ENCODE data around the gene BPTF. TPM values are rescaled to one million over a fixed set of nuclear protein-coding genes. Genes with fewer than 3 reads are reported as not detected.

Gene BPTF
- total and polyA plus RNA-seq, 2 of the 13 experiments (the other 11 are each of a cell fraction or from before 2014, with no cell fraction given) = 43.5 to 66.1 TPM

DNA sequence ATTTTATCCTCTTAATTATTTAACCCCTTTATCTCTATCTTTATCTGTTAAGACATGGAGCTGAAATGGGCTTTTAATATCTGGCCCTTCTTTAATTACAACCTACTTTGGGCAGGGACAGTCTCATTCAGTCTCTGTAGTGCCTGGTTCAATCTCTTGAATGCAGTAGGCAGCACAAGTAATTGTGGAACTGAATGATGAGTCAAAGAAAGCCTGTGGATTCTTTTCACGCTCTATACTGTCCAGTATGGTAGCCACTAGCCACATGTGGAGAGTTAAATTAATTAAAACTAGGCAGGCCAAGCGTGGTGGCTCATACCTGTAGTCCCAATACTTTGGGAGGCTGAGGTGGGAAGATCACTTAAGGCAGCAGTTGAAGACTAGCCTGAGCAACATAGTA is 9.3 kb downstream of the BPTF start:
- ChIA-PET CTCF (ENCODE audit: low intra/inter-chr PET ratio, low total read pairs) (no interaction called here), POLR2A (no interaction called here)
- Histone ChIP-seq H3K36me3 (replicated peaks in 1 of 2; ENCODE audit: control insufficient read depth in 1 of 2, insufficient read depth in 2 of 2, low read length in 2 of 2) (no peaks in the 10 kb centered on the region; a peak in 2 of 5 replicates), H3K27ac (ENCODE audit: extremely low read length, insufficient read depth, low read length) (no peak overlapping the region), H3K4me2 (ENCODE audit: low read depth, low read length) (no peak overlapping the region), H2AFZ (ENCODE audit: low read length) (no peak overlapping the region), H3K9me3 (ENCODE audit: low read length) (no peaks in the 10 kb centered on the region), H3K4me3 (replicated peaks in 1 of 3; ENCODE audit: insufficient read depth in 1 of 3, low read depth in 2 of 3, low read length in 3 of 3) (no peak overlapping the region), H4K20me1 (ENCODE audit: insufficient read depth, low read length) (peaks cover 50% of the 10 kb centered on the region), H3K9ac (ENCODE audit: insufficient read depth, low read depth, low read length) (no peak overlapping the region), H3K79me2 (ENCODE audit: insufficient read depth, low read length) (peaks cover 96% of the 10 kb centered on the region), H3K27me3 (ENCODE audit: control insufficient read depth in 1 of 2, insufficient read depth in 2 of 2, low read length in 2 of 2) (no peaks in the 10 kb centered on the region), H3K4me1 (ENCODE audit: insufficient read depth, low read length) (peaks cover 51% of the 10 kb centered on the region)
- no peak for ATAC-seq
- 90% methylated on average over 2 of the region's 2 CpGs for WGBS (ENCODE audit: low lambda C conversion rate)
- DNase-seq (ENCODE audit: low spot score) = no peak
- FAIRE-seq = no peak
- intact Hi-C loops (cut with micrococcal nuclease; ENCODE audit: unreplicated experiment) (no loop called here), in situ Hi-C loops (cut with HindIII; ENCODE audit: extremely low pct_ligation_motif_present, low pct_unique_long_range_greater_than_20kb) (no loop called here)
- TF ChIP-seq ZNF343 (CRISPR knock-in tag; IDR thresholded peaks at IDR 0.05) = no peak
- no peak for TF ChIP-seq ZNF709 (CRISPR knock-in tag; IDR thresholded peaks at IDR 0.05)
- no peak for TF ChIP-seq ZNF749 (CRISPR knock-in tag; IDR thresholded peaks at IDR 0.05; ENCODE audit: borderline replicate concordance)
- no peak for TF ChIP-seq KDM3A (CRISPR knock-in tag; IDR thresholded peaks at IDR 0.05; ENCODE audit: low read depth)
- TF ChIP-seq MAZ (IDR thresholded peaks at IDR 0.05; ENCODE audit: borderline replicate concordance, low read depth, low read length) = no peak
- no peak for TF ChIP-seq MAZ (CRISPR knock-in tag; IDR thresholded peaks at IDR 0.05; ENCODE audit: low read depth)
- BruUV-seq (replicated peaks) = no TSS peak

GRCh38 chr17:67836205-67836987 is 11.1 kb downstream of the BPTF start:
- intact Hi-C loops (cut with micrococcal nuclease; ENCODE audit: unreplicated experiment) (no loop called here), in situ Hi-C loops (cut with HindIII; ENCODE audit: extremely low pct_ligation_motif_present, low pct_unique_long_range_greater_than_20kb) (no loop called here)
- H3K27me3 ChIP-seq (ENCODE audit: control insufficient read depth in 1 of 2, insufficient read depth in 2 of 2, low read length in 2 of 2) = no peaks in the 10 kb centered on the region
- ChIA-PET POLR2A (interaction anchor here (1.6 kb wide), 1 partner anchor 12 kb away, joined by 5 read pairs; the partner anchor contains the start of gene BPTF), CTCF (ENCODE audit: low intra/inter-chr PET ratio, low total read pairs) (no interaction called here)
- peaks cover 94% of the 10 kb centered on the region for H3K79me2 ChIP-seq (ENCODE audit: insufficient read depth, low read length)
- H3K4me2 ChIP-seq (ENCODE audit: low read depth, low read length) = no peak overlapping the region
- no TSS peak for BruUV-seq (replicated peaks)
- no peak overlapping the region for H3K9ac ChIP-seq (ENCODE audit: insufficient read depth, low read depth, low read length)
- H2AFZ ChIP-seq (ENCODE audit: low read length) = no peak overlapping the region
- H3K36me3 ChIP-seq (replicated peaks in 1 of 2; ENCODE audit: control insufficient read depth in 1 of 2, insufficient read depth in 2 of 2, low read length in 2 of 2) = peaks cover 0 to 4% of the 10 kb centered on the region in 2 experiments; a peak in 2 of 5 replicates
- peaks cover 38% of the 10 kb centered on the region for H4K20me1 ChIP-seq (ENCODE audit: insufficient read depth, low read length)
- peaks cover 34% of the 10 kb centered on the region; the same call in 1 of the 2 replicates for H3K4me1 ChIP-seq (ENCODE audit: insufficient read depth, low read length)
- ATAC-seq (no peak), DNase-seq (ENCODE audit: low spot score) (no peak), FAIRE-seq (no peak)
- 60% methylated on average over 4 of the region's 4 CpGs for whole genome bisulfite sequencing (ENCODE audit: low lambda C conversion rate)
- H3K27ac ChIP-seq (ENCODE audit: extremely low read length, insufficient read depth, low read length) = no peak overlapping the region
- no peak overlapping the region for H3K4me3 ChIP-seq (replicated peaks in 1 of 3; ENCODE audit: insufficient read depth in 1 of 3, low read depth in 2 of 3, low read length in 3 of 3)
- H3K9me3 ChIP-seq (ENCODE audit: low read length) = no peaks in the 10 kb centered on the region
- TF ChIP-seq ZNF7 (CRISPR knock-in tag; IDR thresholded peaks at IDR 0.05) (no peak), ZNF580 (CRISPR knock-in tag; IDR thresholded peaks at IDR 0.05; ENCODE audit: borderline replicate concordance, low read depth) (no peak), SMAD9 (CRISPR knock-in tag; IDR thresholded peaks at IDR 0.05) (no peak), POGK (CRISPR knock-in tag; conservative IDR thresholded peaks at IDR 0.05) (no peak), ZC3H4 (CRISPR knock-in tag; IDR thresholded peaks at IDR 0.05; ENCODE audit: borderline replicate concordance) (no peak), RFX3 (CRISPR knock-in tag; IDR thresholded peaks at IDR 0.05) (no peak), DDIT3 (CRISPR knock-in tag; IDR thresholded peaks at IDR 0.05) (no peak), CHD2 (IDR thresholded peaks at IDR 0.05; ENCODE audit: low read depth, low read length) (no peak), MYNN (CRISPR knock-in tag; IDR thresholded peaks at IDR 0.05; ENCODE audit: low read depth) (no peak)

All from HepG2 (cell line).